Esophagus muscularis mucosa (tissue), 4 donors: Measurements from ENCODE around the gene SYNE1. TPM values are rescaled to one million over a fixed set of nuclear protein-coding genes. Genes with fewer than 3 reads are reported as not detected.

Experiments
- DNase-seq: peaks from one replicate; pipeline ENCODE4 v3.0.0-alpha.2; 2017; ENCODE audit errors: extremely low spot score
- H3K27ac ChIP-seq, 4 donors: fragments of 200-600 bp; sonication (generic); replicated peaks in 1 of 4; 1 replicate in 3 of 4; 2 replicates in 1 of 4; pipeline ENCODE4 v1.5.1; 2016 to 2019; ENCODE audit warnings: mild to moderate bottlenecking in 1 of 4
- H3K27me3 ChIP-seq, 4 donors: fragments of 200-600 bp; sonication (generic); one replicate each; pipeline versions ENCODE4 v1.5.1 to v1.6.0; 2016 to 2019
- H3K36me3 ChIP-seq, 4 donors: fragments of 200-600 bp; sonication (generic); one replicate each; pipeline ENCODE4 v1.5.1; 2016 to 2019
- H3K4me1 ChIP-seq, 4 donors: fragments of 200-600 bp; sonication (generic); one replicate each; pipeline ENCODE4 v1.5.1; 2016 to 2019
- H3K4me3 ChIP-seq, 4 donors: fragments of 200-600 bp; sonication (generic); 1 replicate in 2 of 4; 2 replicates in 2 of 4; pipeline ENCODE4 v1.5.1; 2016 to 2019; ENCODE audit warnings: mild to moderate bottlenecking in 4 of 4, moderate library complexity in 1 of 4
- H3K9me3 ChIP-seq, 4 donors: fragments of 200-600 bp; sonication (generic); 1 replicate in 3 of 4; 2 replicates in 1 of 4; pipeline ENCODE4 v1.5.1; 2016 to 2019
- CTCF ChIP-seq, 3 experiments: fragments of 200-600 bp in 2 of 3; fragments of 450-650 bp in 1 of 3; sonication (generic) in 2 of 3; IDR thresholded peaks; one replicate each; pipeline ENCODE4 v1.5.1; 2017 to 2019; ENCODE audit warnings: antibody characterized with exemption in 3 of 3, mild to moderate bottlenecking in 2 of 3, moderate library complexity in 1 of 3
- EP300 ChIP-seq: sonication (generic); formaldehyde crosslinking; IDR thresholded peaks from one replicate; pipeline ENCODE4 v1.6.1; 2017; ENCODE audit warnings: antibody characterized with exemption
- POLR2A ChIP-seq: fragments of 450-650 bp; IDR thresholded peaks from one replicate; pipeline ENCODE4 v1.6.1; 2017; ENCODE audit warnings: antibody characterized with exemption, moderate library complexity, mild to moderate bottlenecking, low read depth
- POLR2AphosphoS5 ChIP-seq, 2 donors: sonication (generic); formaldehyde crosslinking; IDR thresholded peaks; one replicate each; pipeline ENCODE4 v1.6.1; 2017; ENCODE audit warnings: antibody characterized with exemption in 2 of 2
- WGBS: methylation state at CpG from one replicate; pipeline ENCODE4 v1.1.5; 2018; 5-methylcytosine and 5-hydroxymethylcytosine counted together
- intact Hi-C: fragments of 100-400 bp; cut with DNase I; formaldehyde crosslinking; loops from one replicate; pipeline ENCODE4 v1.15.1; 2023
- total RNA-seq, 4 donors: library from RNA; depleted of rRNA; stranded (reverse); fragments of >200 nt; gene quantifications; one replicate each; pipeline versions ENCODE4 v1.1.0 to v1.2.1, GENCODE V29; 2016

Gene SYNE1
- total RNA-seq, 4 donors from 2014 or later: 151 to 196 (median 170) TPM

GRCh38 chr6:152123076-152123475, 514.1 kb downstream of the SYNE1 start:
- Histone ChIP-seq H3K36me3 (peaks cover 26 to 60% (median 46%) of the 10 kb centered on the region in 4 donors), H3K27me3 (no peaks in the 10 kb centered on the region), H3K27ac (no peak overlapping the region), H3K4me1 (peaks cover 6 to 14% (median 13%) of the 10 kb centered on the region in 4 donors), H3K9me3 (no peaks in the 10 kb centered on the region), H3K4me3 (no peak overlapping the region)
- intact Hi-C loops: loop anchor here (10.0 kb wide), 1 partner anchor 438 kb away; no protein-coding TSS in a partner anchor
- TF ChIP-seq EP300: no peak
- TF ChIP-seq POLR2AphosphoS5 (IDR thresholded peaks at IDR 0.05): no peak
- TF ChIP-seq CTCF (IDR thresholded peaks at IDR 0.05): no peak
- no peak for TF ChIP-seq POLR2A
- no peak for DNase-seq
- WGBS: 83% methylated on average over 3 of the region's 3 CpGs

- no peak overlapping the region for H3K27ac ChIP-seq
- H3K4me3 ChIP-seq: no peak overlapping the region
- H3K4me1 ChIP-seq: peaks cover 9 to 18% (median 11%) of the 10 kb centered on the region in 4 donors
- peaks cover 26 to 55% (median 44%) of the 10 kb centered on the region in 4 donors for H3K36me3 ChIP-seq
- no peaks in the 10 kb centered on the region for H3K27me3 ChIP-seq
- H3K9me3 ChIP-seq: no peaks in the 10 kb centered on the region
- WGBS: 90% methylated on average over 12 of the region's 12 CpGs
- intact Hi-C loops: loop anchor here (10.0 kb wide), 1 partner anchor 438 kb away; no protein-coding TSS in a partner anchor
- DNase-seq: no peak
- TF ChIP-seq EP300: no peak
- TF ChIP-seq POLR2AphosphoS5 (IDR thresholded peaks at IDR 0.05): no peak
- TF ChIP-seq CTCF (IDR thresholded peaks at IDR 0.05): no peak
- TF ChIP-seq POLR2A: no peak
Observed at GRCh38 chr6:152122434-152122833, 514.7 kb downstream of the SYNE1 start.

- no peak for TF ChIP-seq POLR2A
- TF ChIP-seq CTCF (IDR thresholded peaks at IDR 0.05): no peak
- no peak for TF ChIP-seq EP300
- no peak for TF ChIP-seq POLR2AphosphoS5 (IDR thresholded peaks at IDR 0.05)
- intact Hi-C loops: loop anchor here (10.0 kb wide), 1 partner anchor 437 kb away; no protein-coding TSS in a partner anchor
- no peaks in the 10 kb centered on the region for H3K27me3 ChIP-seq
- no peak overlapping the region for H3K4me3 ChIP-seq
- peaks cover 11 to 18% (median 14%) of the 10 kb centered on the region in 4 donors for H3K4me1 ChIP-seq
- no peaks in the 10 kb centered on the region for H3K9me3 ChIP-seq
- WGBS: 64% methylated on average over 3 of the region's 3 CpGs
- H3K36me3 ChIP-seq: peaks cover 26 to 55% (median 44%) of the 10 kb centered on the region in 4 donors
- DNase-seq: no peak
- no peak overlapping the region for H3K27ac ChIP-seq
Observed at GRCh38 chr6:152121910-152122309, 515.3 kb downstream of the SYNE1 start.

DNA sequence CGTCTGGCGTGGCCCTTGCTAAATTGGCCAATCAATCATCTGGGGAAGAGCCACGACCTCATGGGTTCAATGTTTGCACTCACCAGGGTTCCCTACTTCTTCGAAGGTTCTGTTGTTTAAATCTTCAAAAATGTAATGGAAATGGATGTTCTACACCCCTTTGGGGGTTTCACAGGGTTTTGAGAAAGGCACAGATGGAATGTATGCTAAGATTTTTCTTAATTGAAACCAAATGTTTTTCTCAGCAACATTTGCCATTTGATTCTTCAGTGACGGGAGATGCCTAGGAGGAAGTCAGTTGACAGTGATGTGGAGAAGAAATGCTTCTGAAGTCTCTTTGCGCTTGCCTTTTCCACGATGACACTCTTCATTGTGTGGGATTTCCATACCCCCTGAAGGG, 517.3 kb downstream of the SYNE1 start:
- intact Hi-C loops: loop anchor here (10.0 kb wide), 1 partner anchor 435 kb away; no protein-coding TSS in a partner anchor
- DNase-seq: no peak
- Histone ChIP-seq H3K9me3 (no peaks in the 10 kb centered on the region), H3K4me1 (peaks cover 7 to 20% (median 15%) of the 10 kb centered on the region in 4 donors), H3K27ac (no peak overlapping the region), H3K27me3 (no peaks in the 10 kb centered on the region), H3K4me3 (no peak overlapping the region), H3K36me3 (peaks cover 26 to 54% (median 41%) of the 10 kb centered on the region in 4 donors)
- TF ChIP-seq POLR2AphosphoS5 (IDR thresholded peaks at IDR 0.05) (no peak), EP300 (no peak), POLR2A (no peak), CTCF (IDR thresholded peaks at IDR 0.05) (no peak)
- 74% methylated on average over 7 of the region's 7 CpGs for WGBS

DNA sequence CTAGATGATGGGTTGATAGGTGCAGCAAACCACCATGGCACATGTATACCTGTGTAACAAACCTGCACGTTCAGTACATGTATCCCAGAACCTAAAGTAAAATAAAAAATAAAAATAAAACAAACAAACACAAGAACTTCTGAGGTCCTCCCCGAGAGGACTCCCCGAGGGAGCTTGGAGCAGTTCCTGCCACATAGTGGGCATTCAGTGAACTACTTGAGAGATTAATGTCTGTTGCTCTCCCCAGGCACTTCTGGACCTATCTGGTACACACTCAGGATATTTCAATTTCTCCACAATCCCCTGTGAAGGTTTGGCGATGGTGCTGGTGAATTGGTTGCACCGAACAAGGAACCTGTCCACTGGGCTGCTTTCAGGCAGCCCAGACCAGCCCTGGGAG, 518.5 kb downstream of the SYNE1 start:
- H3K27me3 ChIP-seq: no peaks in the 10 kb centered on the region
- no peaks in the 10 kb centered on the region for H3K9me3 ChIP-seq
- no peak overlapping the region for H3K4me3 ChIP-seq
- intact Hi-C loops: no loop called here
- 93% methylated on average over 5 of the region's 5 CpGs for WGBS
- no peak overlapping the region for H3K27ac ChIP-seq
- no peak for TF ChIP-seq EP300
- no peak for TF ChIP-seq CTCF (IDR thresholded peaks at IDR 0.05)
- no peak for TF ChIP-seq POLR2A
- no peak for TF ChIP-seq POLR2AphosphoS5 (IDR thresholded peaks at IDR 0.05)
- DNase-seq: no peak
- H3K4me1 ChIP-seq: peaks cover 7 to 20% (median 15%) of the 10 kb centered on the region in 4 donors
- peaks cover 26 to 47% (median 37%) of the 10 kb centered on the region in 4 donors for H3K36me3 ChIP-seq
